GM19240 (cell line): ENCODE results near the gene VSTM5.
"Not testable (repeated sequence)": the region's sequence is repeated elsewhere in the genome, so short reads cannot be mapped to it uniquely, and the experiment has no call there.

Source experiments
- DNase-seq: peaks from one replicate; pipeline ENCODE4 v3.0.0; 2011; ENCODE audit warnings: low spot score; ENCODE audit not compliant: insufficient read length

The VSTM5 gene

GRCh38 chr11:93796441-93797231 lies 53.8 kb downstream of the VSTM5 start:
- DNase-seq = no peak

GRCh38 chr11:93791493-93791892 lies 58.9 kb downstream of the VSTM5 start:
- no peak for DNase-seq

GRCh38 chr11:93784935-93785360 lies 65.5 kb downstream of the VSTM5 start:
- DNase-seq = peak; percentile 8

GRCh38 chr11:93784145-93784934 lies 66.1 kb downstream of the VSTM5 start, which contains the start of gene MED17:
Gene MED17, plus strand, starts transcription at chr11:93784282. Its CDS starts 232 bp downstream, at chr11:93784514.
- DNase-seq = peak; percentile 83

- no peak for DNase-seq
Observed at GRCh38 chr11:93783765-93784144, 66.7 kb downstream of the VSTM5 start.

GRCh38 chr11:93783362-93783761 lies 67.1 kb downstream of the VSTM5 start:
- DNase-seq = no peak

- DNase-seq = no peak
Observed at GRCh38 chr11:93775289-93775688, 75.1 kb downstream of the VSTM5 start.

GRCh38 chr11:93774560-93774959 lies 75.9 kb downstream of the VSTM5 start:
- not testable (repeated sequence) for DNase-seq

- no peak for DNase-seq
Observed at GRCh38 chr11:93773601-93774200, 76.7 kb downstream of the VSTM5 start.

- no peak for DNase-seq
Observed at GRCh38 chr11:93773045-93773477, 77.4 kb downstream of the VSTM5 start.

- DNase-seq = no peak
Observed at GRCh38 chr11:93772123-93772522, 78.3 kb downstream of the VSTM5 start.

GRCh38 chr11:93770160-93770559 lies 80.3 kb downstream of the VSTM5 start:
- no peak for DNase-seq
